T47D (cell line): ENCODE results near the gene DMRTB1.

Experiments used
- DNase-seq, 2 experiments: peaks; one replicate each; pipeline versions ENCODE4 v3.0.0 to v3.0.0-alpha.2; 2011 to 2012; ENCODE audit warnings: low read depth in 1 of 2, low spot score in 1 of 2
- JUND ChIP-seq: IDR thresholded peaks from 2 replicates; pipeline ENCODE4 v1.6.1; 2012; ENCODE audit warnings: low read depth
- in situ Hi-C: cut with HindIII; loops from 2 replicates; pipeline ENCODE4 v1.10.0; 2016; ENCODE audit warnings: low sequenced_read_pairs, low pct_unique_long_range_greater_than_20kb

The DMRTB1 gene

DNA sequence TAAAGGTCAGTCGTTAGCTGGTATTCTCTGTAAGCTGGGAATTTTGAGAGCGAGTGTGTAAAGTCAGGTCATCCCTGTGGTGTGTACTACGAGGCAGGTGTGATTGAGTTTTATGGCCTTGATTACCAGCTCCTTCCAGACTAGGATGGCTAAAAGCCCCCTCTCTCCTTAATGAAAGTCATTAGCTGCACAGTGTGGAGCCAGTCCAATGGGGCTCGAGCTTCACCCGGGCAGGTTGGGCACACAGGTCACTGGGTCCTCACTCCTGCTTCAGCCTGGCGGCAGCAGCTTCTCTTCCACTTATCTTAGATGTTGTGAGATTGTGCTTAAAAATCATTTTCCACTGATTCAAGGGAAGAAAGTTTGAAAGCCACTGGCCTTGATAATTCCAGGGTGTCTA is 3.0 kb downstream of the DMRTB1 start:
- no peak for DNase-seq
- in situ Hi-C loops: no loop called here

DNA sequence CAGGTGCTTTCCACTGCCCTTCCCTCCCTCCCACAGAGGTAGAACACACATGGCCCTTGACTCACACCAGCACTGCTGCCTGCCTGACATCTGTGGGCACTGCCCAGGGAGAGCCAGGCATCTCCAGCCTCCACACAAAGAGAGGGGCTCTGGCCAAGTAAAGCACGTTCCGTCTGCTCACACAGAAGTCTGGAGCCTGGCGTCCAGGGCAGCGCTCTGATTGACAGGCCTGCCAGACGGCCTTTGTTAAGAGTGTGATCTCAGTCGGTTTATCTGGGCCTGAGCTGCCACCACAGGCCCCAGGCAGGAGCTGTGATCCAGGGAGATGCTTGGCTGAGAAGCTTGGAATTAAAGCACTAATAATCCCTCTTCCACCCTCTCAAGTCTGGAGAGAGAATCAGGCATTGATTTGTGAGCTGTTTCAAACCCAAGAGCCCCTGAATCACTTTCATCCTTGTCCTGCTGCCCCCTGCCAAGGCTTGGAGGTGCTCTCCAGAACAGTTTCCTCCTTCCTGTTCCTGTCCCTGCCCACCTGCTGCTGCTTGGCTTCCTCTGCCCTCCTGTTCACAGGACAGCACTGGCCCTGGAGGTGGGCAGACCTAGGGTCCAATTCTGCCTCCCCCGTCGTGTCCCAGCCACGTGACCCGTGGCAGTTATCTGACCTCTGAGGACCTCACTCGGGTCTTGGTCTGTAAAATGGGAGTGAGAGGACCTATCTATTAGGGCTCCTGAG is 3.7 kb downstream of the DMRTB1 start:
- no peak for DNase-seq
- in situ Hi-C loops: no loop called here
- no peak for TF ChIP-seq JUND

More for the DNA sequence above, 3.0 kb downstream of the DMRTB1 start:
- no peak for TF ChIP-seq JUND

DNA sequence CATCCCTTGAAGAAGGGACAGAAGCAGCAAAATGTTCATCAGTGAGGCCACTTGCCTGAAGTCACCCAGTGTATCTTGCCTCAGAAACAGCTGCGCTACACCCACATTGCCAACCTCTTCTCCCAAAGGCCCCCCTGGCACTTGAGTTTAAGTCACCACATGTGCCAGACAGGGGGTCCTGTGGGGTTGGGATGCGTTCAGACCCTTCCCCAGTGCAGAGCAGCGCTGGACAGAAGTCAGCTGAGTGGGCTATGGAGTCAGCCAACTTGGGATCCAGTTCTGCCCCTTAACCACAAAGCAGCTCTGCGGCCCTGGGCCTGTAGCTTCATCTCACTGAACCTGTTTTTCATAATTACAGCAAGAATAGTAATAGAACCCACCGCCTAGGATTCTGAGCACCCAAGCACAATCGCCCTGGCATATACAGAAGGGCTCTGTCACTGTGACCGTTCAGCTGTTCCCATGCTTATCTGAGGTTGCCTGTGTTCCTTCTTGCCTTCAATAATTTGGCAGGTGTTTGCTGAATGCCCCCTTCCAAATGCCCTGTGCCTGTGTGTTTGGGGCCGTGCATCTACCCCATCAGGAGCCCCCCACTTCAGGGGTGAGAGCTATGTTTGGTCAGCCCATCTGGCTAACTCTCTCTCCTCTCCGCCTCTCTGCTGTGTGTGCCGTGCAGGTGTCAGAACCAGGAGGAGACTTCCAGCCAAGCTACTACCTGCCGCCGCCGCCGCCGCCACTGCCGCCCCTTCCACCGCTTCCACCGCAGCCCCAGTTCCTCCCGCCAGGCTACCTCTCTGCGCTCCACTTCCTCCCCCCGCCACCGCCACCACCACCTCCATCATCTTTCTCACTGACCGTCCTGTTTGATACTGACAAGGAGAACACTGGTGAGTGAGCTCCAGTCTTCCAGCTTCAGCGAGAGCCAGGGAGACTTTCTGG is 5.0 kb downstream of the DMRTB1 start:
- in situ Hi-C loops: no loop called here
- no peak for DNase-seq
- TF ChIP-seq JUND: no peak

DNA sequence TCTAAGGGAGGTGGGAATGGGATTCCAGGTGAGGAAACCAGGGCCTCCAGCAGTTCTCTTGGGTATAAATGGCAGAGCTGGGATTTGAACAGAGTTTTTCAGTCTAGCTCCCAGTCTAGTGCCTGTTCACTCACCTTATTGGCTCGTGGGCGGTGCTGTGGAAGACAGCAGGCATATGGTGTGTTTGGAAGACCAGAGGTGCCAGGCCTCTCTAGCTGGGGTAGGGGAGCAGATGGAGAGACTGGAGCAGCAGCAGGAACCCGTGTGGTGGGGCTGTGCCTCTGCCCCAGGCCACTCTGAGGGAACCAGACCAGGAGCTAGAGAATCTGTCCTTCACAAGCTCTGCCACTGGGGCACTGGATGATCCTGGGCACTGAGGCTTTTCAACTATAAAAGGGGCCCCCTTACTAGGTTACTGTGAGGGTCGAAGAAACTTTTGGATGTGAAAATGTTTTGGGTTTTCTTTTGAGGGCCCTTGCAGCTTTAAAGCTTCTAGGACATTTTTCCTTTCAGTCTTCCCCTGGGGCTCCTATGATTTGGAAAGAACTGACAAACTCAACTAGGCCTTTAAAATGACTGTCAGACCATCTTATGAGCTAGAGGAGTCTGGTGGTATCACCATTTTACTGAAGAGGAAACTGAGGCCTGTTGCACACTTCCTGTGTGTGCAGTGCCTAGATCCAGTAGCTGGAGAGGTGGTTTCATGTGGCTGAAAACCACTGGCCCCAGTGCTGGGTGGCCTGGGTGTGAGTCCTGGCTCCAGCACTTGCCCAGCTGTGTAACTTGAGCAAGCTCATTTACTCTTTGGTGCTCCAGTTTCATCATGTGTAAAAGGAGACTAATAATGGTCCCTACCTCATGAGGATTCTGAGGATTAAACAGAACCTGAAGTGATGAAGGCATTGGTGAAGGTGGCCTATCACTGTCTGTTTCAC is 6.1 kb downstream of the DMRTB1 start:
- in situ Hi-C loops: no loop called here

GRCh38 chr1:53467391-53467790 is 8.2 kb downstream of the DMRTB1 start:
- TF ChIP-seq JUND: no peak
- DNase-seq: no peak
- in situ Hi-C loops: no loop called here

More for the DNA sequence above, 6.1 kb downstream of the DMRTB1 start:
- DNase-seq: no peak
- no peak for TF ChIP-seq JUND

DNA sequence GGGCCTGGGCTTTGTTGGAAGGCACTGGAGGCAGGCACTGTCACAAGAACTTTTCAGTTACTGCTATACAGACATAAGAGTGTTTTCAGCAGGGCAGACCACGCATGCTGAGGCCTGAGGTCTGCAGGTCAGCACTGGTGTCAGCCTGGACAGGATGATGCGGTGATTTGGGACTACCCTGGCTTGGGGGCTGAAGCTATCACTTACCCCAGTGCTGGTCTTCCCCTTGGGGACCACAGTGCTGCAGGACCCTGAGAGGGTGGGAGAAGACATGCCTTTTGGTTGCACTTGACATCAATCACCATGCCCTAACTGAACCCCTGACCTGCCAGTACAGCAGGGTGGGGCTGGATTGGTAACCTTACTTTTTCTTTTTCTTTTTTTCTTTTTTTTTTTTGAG is 9.2 kb downstream of the DMRTB1 start:
- no peak for DNase-seq
- in situ Hi-C loops: no loop called here
- no peak for TF ChIP-seq JUND

DNA sequence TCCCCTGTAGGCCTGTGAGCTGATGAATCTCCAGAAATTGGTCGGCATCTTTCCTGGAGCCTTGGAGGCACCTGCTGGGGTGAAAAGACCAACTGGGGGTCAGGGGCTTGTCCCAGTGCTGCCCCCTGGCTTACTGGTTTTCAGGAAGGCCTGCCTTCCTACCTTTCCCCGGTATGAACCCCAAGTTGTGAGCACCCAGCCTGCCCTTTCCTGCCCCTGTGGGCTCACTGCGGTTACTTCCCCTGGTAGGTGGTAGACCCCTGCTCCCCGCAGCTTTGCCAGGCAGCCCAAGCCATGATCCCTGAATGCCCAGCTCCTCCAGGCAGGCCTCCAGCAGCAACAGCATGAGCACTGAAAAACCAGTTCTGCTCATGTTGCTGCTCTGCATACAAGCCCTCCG is 10.2 kb downstream of the DMRTB1 start:
- in situ Hi-C loops: no loop called here
- DNase-seq: no peak
- no peak for TF ChIP-seq JUND

- DNase-seq: no peak
- in situ Hi-C loops: no loop called here
- TF ChIP-seq JUND: no peak
These were observed 11.0 kb downstream of the DMRTB1 start for GRCh38 chr1:53470155-53470554.

- in situ Hi-C loops: no loop called here
- TF ChIP-seq JUND: no peak
- no peak for DNase-seq
These were observed 11.4 kb downstream of the DMRTB1 start for GRCh38 chr1:53470584-53470983.

DNA sequence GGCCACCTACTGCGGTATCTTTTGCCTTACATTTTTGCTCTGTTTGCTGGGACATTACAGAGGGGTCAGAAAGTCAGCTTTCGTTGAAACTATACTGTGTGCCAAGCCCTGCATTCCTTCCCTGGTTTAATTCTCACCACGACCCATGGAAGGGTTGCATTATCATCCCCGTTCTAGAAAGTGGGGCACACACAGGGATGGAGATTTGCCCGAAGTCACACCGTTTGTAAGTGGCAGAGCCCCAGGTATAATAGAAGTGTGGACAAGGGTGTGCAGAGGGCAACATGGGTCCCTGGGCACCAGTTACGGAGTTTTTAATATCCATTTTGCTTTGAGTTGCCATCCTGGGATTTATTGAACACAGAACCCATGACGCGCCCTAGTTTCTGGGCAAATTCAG is 11.8 kb downstream of the DMRTB1 start:
- no peak for TF ChIP-seq JUND
- in situ Hi-C loops: no loop called here
- no peak for DNase-seq

- TF ChIP-seq JUND: no peak
- in situ Hi-C loops: no loop called here
- no peak for DNase-seq
These were observed 14.3 kb downstream of the DMRTB1 start for GRCh38 chr1:53473463-53473862.

GRCh38 chr1:53475664-53476063 is 16.5 kb downstream of the DMRTB1 start:
- in situ Hi-C loops: no loop called here

DNA sequence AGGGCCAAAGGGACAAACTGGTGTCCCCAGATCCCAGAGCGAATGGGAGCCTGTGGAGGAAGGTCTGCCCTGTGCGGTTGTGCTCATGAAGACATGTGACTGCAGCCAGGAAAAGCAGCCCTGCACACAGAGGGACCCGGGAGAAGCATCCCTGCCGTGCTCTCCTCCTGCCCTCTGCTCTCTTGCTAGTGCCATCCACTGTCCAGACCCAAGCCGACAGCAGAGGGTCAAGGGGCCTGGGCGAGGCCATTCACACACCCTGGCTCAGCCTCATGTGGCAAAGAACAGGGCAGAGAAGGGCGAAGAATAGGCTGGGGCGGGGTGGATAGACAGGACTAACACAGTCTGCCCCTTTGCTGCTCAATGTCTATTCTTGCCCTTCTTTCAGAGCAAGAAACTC is 17.4 kb downstream of the DMRTB1 start:
- no peak for TF ChIP-seq JUND
- in situ Hi-C loops: no loop called here
- DNase-seq: no peak

More at GRCh38 chr1:53475664-53476063, 16.5 kb downstream of the DMRTB1 start:
- DNase-seq: no peak
- TF ChIP-seq JUND: no peak
